Tibial nerve (tissue), 4 donors: ENCODE measurements around the gene PRH2. TPM values are rescaled to one million over a fixed set of nuclear protein-coding genes. Genes with fewer than 3 reads are reported as not detected.

Experiments used
- DNase-seq, 2 donors: peaks; one replicate each; pipeline ENCODE4 v3.0.0-alpha.2; 2019; ENCODE audit warnings: low spot score in 2 of 2
- H3K27ac ChIP-seq, 4 donors: fragments of 200-600 bp; sonication (generic) in 3 of 4; one replicate each; pipeline ENCODE4 v1.5.1; 2017 to 2019; ENCODE audit warnings: mild to moderate bottlenecking in 1 of 4
- H3K27me3 ChIP-seq, 2 donors: fragments of 200-600 bp; sonication (generic) in 1 of 2; one replicate each; pipeline versions ENCODE4 v1.5.1 to v1.6.0; 2017 to 2019
- H3K36me3 ChIP-seq, 3 donors: fragments of 200-600 bp; sonication (generic); one replicate each; pipeline ENCODE4 v1.5.1; 2018 to 2019
- H3K4me1 ChIP-seq, 4 donors: fragments of 200-600 bp; sonication (generic) in 3 of 4; one replicate each; pipeline ENCODE4 v1.5.1; 2017 to 2019
- H3K4me3 ChIP-seq, 4 donors: fragments of 200-600 bp; sonication (generic) in 3 of 4; one replicate each; pipeline ENCODE4 v1.5.1; 2017 to 2019; ENCODE audit warnings: mild to moderate bottlenecking in 1 of 4, moderate library complexity in 1 of 4
- H3K9me3 ChIP-seq, 4 donors: fragments of 200-600 bp; sonication (generic) in 3 of 4; one replicate each; pipeline ENCODE4 v1.5.1; 2017 to 2019
- CTCF ChIP-seq, 5 experiments: fragments of 200-600 bp in 3 of 5; fragments of 450-650 bp in 2 of 5; sonication (generic) in 3 of 5; IDR thresholded peaks; one replicate each; pipeline ENCODE4 v1.5.1; 2016 to 2019; ENCODE audit warnings: antibody characterized with exemption in 5 of 5, mild to moderate bottlenecking in 3 of 5, moderate library complexity in 2 of 5
- EP300 ChIP-seq, 2 donors: sonication (generic); formaldehyde crosslinking; IDR thresholded peaks; one replicate each; pipeline ENCODE4 v1.6.1; 2017; ENCODE audit warnings: antibody characterized with exemption in 2 of 2, mild to moderate bottlenecking in 1 of 2
- POLR2A ChIP-seq, 2 donors: fragments of 450-650 bp; IDR thresholded peaks; one replicate each; pipeline ENCODE4 v1.6.1; 2017; ENCODE audit warnings: antibody characterized with exemption in 2 of 2, mild to moderate bottlenecking in 2 of 2, moderate library complexity in 2 of 2
- WGBS, 2 donors: methylation state at CpG; one replicate each; pipeline ENCODE4 v1.1.5; 2018; 5-methylcytosine and 5-hydroxymethylcytosine counted together
- total RNA-seq, 4 donors: library from RNA; depleted of rRNA; stranded (reverse); fragments of >200 nt; gene quantifications; one replicate each; pipeline ENCODE4 v1.1.0, GENCODE V29; 2016

PRH2 gene
- total RNA-seq, 4 donors from 2014 or later: 2.0 to 14.4 TPM; not detected in 2

GRCh38 chr12:10900530-10900929 lies 28.5 kb upstream of the PRH2 start:
- Histone ChIP-seq H3K36me3 (peaks cover 0 to 15% (median 0%) of the 10 kb centered on the region in 3 donors), H3K4me3 (no peak overlapping the region), H3K4me1 (no peaks in the 10 kb centered on the region), H3K27me3 (no peaks in the 10 kb centered on the region), H3K27ac (no peak overlapping the region), H3K9me3 (peaks cover 0 to 41% (median 19%) of the 10 kb centered on the region in 4 donors)
- DNase-seq: no peak
- 80 to 100% methylated on average over 1 of the region's 1 CpG for WGBS, 2 donors
- no peak for TF ChIP-seq EP300 (IDR thresholded peaks at IDR 0.05)
- no peak for TF ChIP-seq CTCF (IDR thresholded peaks at IDR 0.05)
- TF ChIP-seq POLR2A (IDR thresholded peaks at IDR 0.05): no peak

DNA sequence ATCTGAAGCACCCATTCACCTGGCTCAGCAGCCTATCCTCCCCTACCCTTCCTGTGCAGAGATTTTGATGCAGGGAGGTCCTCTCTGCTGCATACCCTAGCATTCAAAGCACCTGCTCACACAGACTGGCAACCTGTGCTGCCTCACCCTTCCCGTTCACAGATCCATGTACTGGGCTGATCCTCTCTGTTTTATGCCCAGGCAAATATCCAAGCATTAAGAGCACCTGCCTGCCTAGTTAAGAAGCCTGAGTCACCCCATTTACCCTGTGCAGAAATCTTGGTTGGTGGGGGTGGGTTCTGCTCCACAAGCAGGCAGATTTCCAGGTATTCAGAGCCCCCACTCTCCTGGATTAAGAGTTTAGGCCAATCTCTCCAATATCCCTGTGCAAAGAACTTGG lies 28.1 kb upstream of the PRH2 start:
- Histone ChIP-seq H3K36me3 (peaks cover 0 to 20% (median 0%) of the 10 kb centered on the region in 3 donors), H3K4me1 (no peaks in the 10 kb centered on the region), H3K27me3 (no peaks in the 10 kb centered on the region), H3K27ac (no peak overlapping the region), H3K9me3 (peaks cover 0 to 46% (median 20%) of the 10 kb centered on the region in 4 donors), H3K4me3 (no peak overlapping the region)
- 94 to 100% methylated on average over 1 of the region's 1 CpG for WGBS, 2 donors
- DNase-seq: no peak
- TF ChIP-seq EP300 (IDR thresholded peaks at IDR 0.05) (no peak), CTCF (IDR thresholded peaks at IDR 0.05) (no peak), POLR2A (IDR thresholded peaks at IDR 0.05) (no peak)

GRCh38 chr12:10901427-10901826 lies 27.6 kb upstream of the PRH2 start:
- Histone ChIP-seq H3K27me3 (no peaks in the 10 kb centered on the region), H3K4me1 (no peaks in the 10 kb centered on the region)
- 93 to 100% methylated on average over 1 of the region's 1 CpG for WGBS, 2 donors

GRCh38 chr12:10904686-10905085 lies 24.4 kb upstream of the PRH2 start:
- H3K4me1 ChIP-seq: no peaks in the 10 kb centered on the region
- peaks cover 0 to 57% (median 20%) of the 10 kb centered on the region in 4 donors for H3K9me3 ChIP-seq
- no peaks in the 10 kb centered on the region for H3K27me3 ChIP-seq
- no peak for DNase-seq
- TF ChIP-seq CTCF (IDR thresholded peaks at IDR 0.05) (no peak), POLR2A (IDR thresholded peaks at IDR 0.05) (no peak), EP300 (IDR thresholded peaks at IDR 0.05) (no peak)
- peaks cover 0 to 29% (median 0%) of the 10 kb centered on the region in 3 donors for H3K36me3 ChIP-seq
- 91 to 97% methylated on average over 4 of the region's 4 CpGs for WGBS, 2 donors
- H3K4me3 ChIP-seq: no peak overlapping the region
- no peak overlapping the region for H3K27ac ChIP-seq

More at GRCh38 chr12:10901427-10901826, 27.6 kb upstream of the PRH2 start:
- DNase-seq: no peak
- H3K27ac ChIP-seq: no peak overlapping the region
- no peak for TF ChIP-seq EP300 (IDR thresholded peaks at IDR 0.05)
- TF ChIP-seq CTCF (IDR thresholded peaks at IDR 0.05): no peak
- no peak for TF ChIP-seq POLR2A (IDR thresholded peaks at IDR 0.05)
- no peak overlapping the region for H3K4me3 ChIP-seq
- H3K36me3 ChIP-seq: peaks cover 0 to 23% (median 0%) of the 10 kb centered on the region in 3 donors
- peaks cover 0 to 50% (median 20%) of the 10 kb centered on the region in 4 donors for H3K9me3 ChIP-seq

GRCh38 chr12:10909462-10909861 lies 19.6 kb upstream of the PRH2 start, which contains the start of gene TAS2R13:
Gene TAS2R13 (minus strand): TSS chr12:10909562. CDS start chr12:10909298, 264 bp downstream.
- no peak for TF ChIP-seq CTCF (IDR thresholded peaks at IDR 0.05)
- no peak for TF ChIP-seq EP300 (IDR thresholded peaks at IDR 0.05)
- no peak for TF ChIP-seq POLR2A (IDR thresholded peaks at IDR 0.05)

More at GRCh38 chr12:10909462-10909861, 19.6 kb upstream of the PRH2 start, which contains the start of gene TAS2R13:
- H3K9me3 ChIP-seq: peaks cover 0 to 26% (median 7%) of the 10 kb centered on the region in 4 donors
- no peaks in the 10 kb centered on the region for H3K27me3 ChIP-seq
- 95 to 98% methylated on average over 1 of the region's 1 CpG for WGBS, 2 donors
- H3K4me1 ChIP-seq: no peaks in the 10 kb centered on the region
- H3K36me3 ChIP-seq: peaks cover 0 to 22% (median 0%) of the 10 kb centered on the region in 3 donors
- no peak for DNase-seq
- H3K27ac ChIP-seq: no peak within 1 kb of the TSS
- no peak within 1 kb of the TSS for H3K4me3 ChIP-seq
